WTC11 (cell line): ENCODE results near the gene STK40. TPM values are rescaled to one million over a fixed set of nuclear protein-coding genes. Genes with fewer than 3 reads are reported as not detected.

Experiments used
- AR ChIP-seq: fragments of 250-450 bp; sonication (Bioruptor Pico); IDR thresholded peaks from 2 replicates; pipeline ENCODE4 v1.9.0; 2021; ENCODE audit warnings: mild to moderate bottlenecking
- ATF3 ChIP-seq: sonication (generic); formaldehyde crosslinking; conservative IDR thresholded peaks from 2 replicates; pipeline ENCODE4 v1.8.1; 2022; ENCODE audit warnings: mild to moderate bottlenecking, missing genetic modification reagents
- CREM ChIP-seq: sonication (generic); formaldehyde crosslinking; IDR thresholded peaks from 2 replicates; pipeline ENCODE4 v1.8.1; 2022; ENCODE audit warnings: mild to moderate bottlenecking, missing genetic modification reagents, moderate library complexity
- E2F1 ChIP-seq: sonication (generic); formaldehyde crosslinking; IDR thresholded peaks from 2 replicates; pipeline ENCODE4 v1.8.0; 2022; ENCODE audit warnings: mild to moderate bottlenecking, missing genetic modification reagents
- E2F5 ChIP-seq: sonication (generic); formaldehyde crosslinking; IDR thresholded peaks from 2 replicates; pipeline ENCODE4 v1.8.1; 2022; ENCODE audit warnings: mild to moderate bottlenecking, moderate library complexity, missing genetic modification reagents
- EMX1 ChIP-seq: fragments of 250-450 bp; sonication (Bioruptor Pico); IDR thresholded peaks from 2 replicates; pipeline ENCODE4 v1.8.0; 2021; ENCODE audit warnings: mild to moderate bottlenecking
- FOXK1 ChIP-seq: sonication (generic); formaldehyde crosslinking; IDR thresholded peaks from 2 replicates; pipeline ENCODE4 v1.8.0; 2022; ENCODE audit warnings: mild to moderate bottlenecking, moderate library complexity, missing genetic modification reagents
- GRHL2 ChIP-seq: fragments of 250-450 bp; sonication (Bioruptor Pico); IDR thresholded peaks from 2 replicates; pipeline ENCODE4 v1.8.0; 2022; ENCODE audit warnings: mild to moderate bottlenecking, moderate library complexity; ENCODE audit not compliant: insufficient replicate concordance, severe bottlenecking
- GTF2I ChIP-seq: fragments of 250-450 bp; sonication (Bioruptor Pico); conservative IDR thresholded peaks from 2 replicates; pipeline ENCODE4 v1.4.0; 2021; ENCODE audit warnings: mild to moderate bottlenecking
- HMGA2 ChIP-seq: fragments of 250-450 bp; sonication (Bioruptor Pico); IDR thresholded peaks from 2 replicates; pipeline ENCODE4 v1.4.0; 2021; ENCODE audit warnings: mild to moderate bottlenecking, moderate library complexity
- IRF2 ChIP-seq: sonication (generic); formaldehyde crosslinking; IDR thresholded peaks from 2 replicates; pipeline ENCODE4 v1.8.0; 2022; ENCODE audit warnings: low read depth, missing genetic modification reagents, borderline replicate concordance
- KAT7 ChIP-seq: sonication (generic); formaldehyde crosslinking; IDR thresholded peaks from 2 replicates; pipeline ENCODE4 v1.8.1; 2023; ENCODE audit warnings: missing genetic modification reagents, mild to moderate bottlenecking, borderline replicate concordance
- NFE2L1 ChIP-seq: sonication (generic); formaldehyde crosslinking; IDR thresholded peaks from 2 replicates; pipeline ENCODE4 v1.8.1; 2023; ENCODE audit warnings: missing genetic modification reagents
- NR2C2 ChIP-seq: sonication (generic); formaldehyde crosslinking; IDR thresholded peaks from 2 replicates; pipeline ENCODE4 v1.8.0; 2022; ENCODE audit warnings: mild to moderate bottlenecking, missing genetic modification reagents
- PRRX2 ChIP-seq: fragments of 250-450 bp; sonication (Bioruptor Pico); IDR thresholded peaks from 2 replicates; pipeline ENCODE4 v1.8.0; 2021; ENCODE audit warnings: mild to moderate bottlenecking
- SMAD3 ChIP-seq: sonication (generic); formaldehyde crosslinking; IDR thresholded peaks from 2 replicates; pipeline ENCODE4 v1.8.0; 2022; ENCODE audit warnings: missing genetic modification reagents, mild to moderate bottlenecking, borderline replicate concordance
- TCF7 ChIP-seq: sonication (generic); formaldehyde crosslinking; IDR thresholded peaks from 2 replicates; pipeline ENCODE4 v1.8.0; 2022; ENCODE audit warnings: mild to moderate bottlenecking, low read depth, missing genetic modification reagents, moderate library complexity
- USF1 ChIP-seq: sonication (generic); formaldehyde crosslinking; IDR thresholded peaks from 2 replicates; pipeline ENCODE4 v1.8.0; 2022; ENCODE audit warnings: mild to moderate bottlenecking, missing genetic modification reagents
- ZBTB21 ChIP-seq: sonication (generic); formaldehyde crosslinking; IDR thresholded peaks from 2 replicates; pipeline ENCODE4 v1.8.1; 2023; ENCODE audit warnings: mild to moderate bottlenecking, missing genetic modification reagents, borderline replicate concordance
- ZNF219 ChIP-seq: sonication (generic); formaldehyde crosslinking; IDR thresholded peaks from 2 replicates; pipeline ENCODE4 v1.8.0; 2023; ENCODE audit warnings: missing genetic modification reagents, mild to moderate bottlenecking, borderline replicate concordance
- ZNF317 ChIP-seq: sonication (generic); formaldehyde crosslinking; IDR thresholded peaks from 2 replicates; pipeline ENCODE4 v1.8.1; 2023; ENCODE audit warnings: low read depth, mild to moderate bottlenecking, moderate library complexity, missing genetic modification reagents, borderline replicate concordance
- ZNF416 ChIP-seq: fragments of 250-450 bp; sonication (Bioruptor Pico); IDR thresholded peaks from 2 replicates; pipeline ENCODE4 v1.9.0; 2021; ENCODE audit warnings: mild to moderate bottlenecking, inconsistent platforms
- ZNF423 ChIP-seq: fragments of 250-450 bp; sonication (Bioruptor Pico); IDR thresholded peaks from 2 replicates; pipeline ENCODE4 v2.1.2; 2022; ENCODE audit warnings: mild to moderate bottlenecking, moderate library complexity
- total RNA-seq: library from RNA; stranded (reverse); gene quantifications from 3 replicates; pipeline ENCODE4 v1.2.3, GENCODE V29; 2021
- TF ChIP-seq, protein P1 (sequence below): sonication (generic); formaldehyde crosslinking; IDR thresholded peaks from 2 replicates; pipeline ENCODE4 v1.8.1; 2022; ENCODE audit warnings: missing genetic modification reagents, borderline replicate concordance
- TF ChIP-seq, protein P2 (sequence below): sonication (generic); formaldehyde crosslinking; IDR thresholded peaks from 2 replicates; pipeline ENCODE4 v1.8.1; 2022; ENCODE audit warnings: low read depth, mild to moderate bottlenecking, moderate library complexity, missing genetic modification reagents, borderline replicate concordance
- TF ChIP-seq, protein P3 (sequence below): sonication (generic); formaldehyde crosslinking; IDR thresholded peaks from 2 replicates; pipeline ENCODE4 v1.8.1; 2022; ENCODE audit warnings: low read depth, missing genetic modification reagents, borderline replicate concordance

Gene STK40
- total RNA-seq, 1 experiment from 2014 or later, result 24.7 TPM

- TF ChIP-seq E2F5 (CRISPR knock-in tag), result no peak
- no peak for TF ChIP-seq SMAD3 (CRISPR knock-in tag)
- no peak for TF ChIP-seq TCF7 (CRISPR knock-in tag)
- peak; percentile 51; the same call in 1 of the 2 replicates for TF ChIP-seq CREM (CRISPR knock-in tag)
- TF ChIP-seq, protein P1, sequence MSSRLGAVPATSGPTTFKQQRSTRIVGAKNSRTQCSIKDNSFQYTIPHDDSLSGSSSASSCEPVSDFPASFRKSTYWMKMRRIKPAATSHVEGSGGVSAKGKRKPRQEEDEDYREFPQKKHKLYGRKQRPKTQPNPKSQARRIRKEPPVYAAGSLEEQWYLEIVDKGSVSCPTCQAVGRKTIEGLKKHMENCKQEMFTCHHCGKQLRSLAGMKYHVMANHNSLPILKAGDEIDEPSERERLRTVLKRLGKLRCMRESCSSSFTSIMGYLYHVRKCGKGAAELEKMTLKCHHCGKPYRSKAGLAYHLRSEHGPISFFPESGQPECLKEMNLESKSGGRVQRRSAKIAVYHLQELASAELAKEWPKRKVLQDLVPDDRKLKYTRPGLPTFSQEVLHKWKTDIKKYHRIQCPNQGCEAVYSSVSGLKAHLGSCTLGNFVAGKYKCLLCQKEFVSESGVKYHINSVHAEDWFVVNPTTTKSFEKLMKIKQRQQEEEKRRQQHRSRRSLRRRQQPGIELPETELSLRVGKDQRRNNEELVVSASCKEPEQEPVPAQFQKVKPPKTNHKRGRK (CRISPR knock-in tag), result no peak
- TF ChIP-seq EMX1, result no peak
- no peak for TF ChIP-seq KAT7 (CRISPR knock-in tag)
- TF ChIP-seq E2F1 (CRISPR knock-in tag), result no peak
- TF ChIP-seq ZNF317 (CRISPR knock-in tag), result no peak
- no peak for TF ChIP-seq NFE2L1 (CRISPR knock-in tag)
- no peak for TF ChIP-seq FOXK1 (CRISPR knock-in tag)
- TF ChIP-seq GTF2I (CRISPR knock-in tag), result no peak
- TF ChIP-seq HMGA2 (CRISPR knock-in tag), result no peak
- TF ChIP-seq IRF2, result no peak
- TF ChIP-seq ZNF423 (CRISPR knock-in tag), result no peak
- TF ChIP-seq ZBTB21, result no peak
- TF ChIP-seq AR (CRISPR knock-in tag), result no peak
- no peak for TF ChIP-seq ZNF416
- TF ChIP-seq PRRX2 (CRISPR knock-in tag), result no peak
- TF ChIP-seq GRHL2, result no peak
- no peak for TF ChIP-seq NR2C2 (CRISPR knock-in tag)
- TF ChIP-seq ZNF219, result no peak
- TF ChIP-seq, protein P2, sequence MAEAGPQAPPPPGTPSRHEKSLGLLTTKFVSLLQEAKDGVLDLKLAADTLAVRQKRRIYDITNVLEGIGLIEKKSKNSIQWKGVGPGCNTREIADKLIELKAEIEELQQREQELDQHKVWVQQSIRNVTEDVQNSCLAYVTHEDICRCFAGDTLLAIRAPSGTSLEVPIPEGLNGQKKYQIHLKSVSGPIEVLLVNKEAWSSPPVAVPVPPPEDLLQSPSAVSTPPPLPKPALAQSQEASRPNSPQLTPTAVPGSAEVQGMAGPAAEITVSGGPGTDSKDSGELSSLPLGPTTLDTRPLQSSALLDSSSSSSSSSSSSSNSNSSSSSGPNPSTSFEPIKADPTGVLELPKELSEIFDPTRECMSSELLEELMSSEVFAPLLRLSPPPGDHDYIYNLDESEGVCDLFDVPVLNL (CRISPR knock-in tag), result no peak
- peak; percentile 92 for TF ChIP-seq USF1 (CRISPR knock-in tag)
- TF ChIP-seq ATF3 (CRISPR knock-in tag), result no peak
- TF ChIP-seq, protein P3, sequence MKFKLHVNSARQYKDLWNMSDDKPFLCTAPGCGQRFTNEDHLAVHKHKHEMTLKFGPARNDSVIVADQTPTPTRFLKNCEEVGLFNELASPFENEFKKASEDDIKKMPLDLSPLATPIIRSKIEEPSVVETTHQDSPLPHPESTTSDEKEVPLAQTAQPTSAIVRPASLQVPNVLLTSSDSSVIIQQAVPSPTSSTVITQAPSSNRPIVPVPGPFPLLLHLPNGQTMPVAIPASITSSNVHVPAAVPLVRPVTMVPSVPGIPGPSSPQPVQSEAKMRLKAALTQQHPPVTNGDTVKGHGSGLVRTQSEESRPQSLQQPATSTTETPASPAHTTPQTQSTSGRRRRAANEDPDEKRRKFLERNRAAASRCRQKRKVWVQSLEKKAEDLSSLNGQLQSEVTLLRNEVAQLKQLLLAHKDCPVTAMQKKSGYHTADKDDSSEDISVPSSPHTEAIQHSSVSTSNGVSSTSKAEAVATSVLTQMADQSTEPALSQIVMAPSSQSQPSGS, result no peak
Observed at GRCh38 chr1:36400825-36401601, 15.3 kb upstream of the STK40 start (continued).
